ENCODE results near the gene TIMP2. TPM values are rescaled to one million over a fixed set of nuclear protein-coding genes. Genes with fewer than 3 reads are reported as not detected.

The TIMP2 gene
- total and polyA plus RNA-seq, 2 of the 13 experiments (the other 11 are each of a cell fraction or from before 2014, with no cell fraction given): 3.8 to 8.5 TPM

DNA sequence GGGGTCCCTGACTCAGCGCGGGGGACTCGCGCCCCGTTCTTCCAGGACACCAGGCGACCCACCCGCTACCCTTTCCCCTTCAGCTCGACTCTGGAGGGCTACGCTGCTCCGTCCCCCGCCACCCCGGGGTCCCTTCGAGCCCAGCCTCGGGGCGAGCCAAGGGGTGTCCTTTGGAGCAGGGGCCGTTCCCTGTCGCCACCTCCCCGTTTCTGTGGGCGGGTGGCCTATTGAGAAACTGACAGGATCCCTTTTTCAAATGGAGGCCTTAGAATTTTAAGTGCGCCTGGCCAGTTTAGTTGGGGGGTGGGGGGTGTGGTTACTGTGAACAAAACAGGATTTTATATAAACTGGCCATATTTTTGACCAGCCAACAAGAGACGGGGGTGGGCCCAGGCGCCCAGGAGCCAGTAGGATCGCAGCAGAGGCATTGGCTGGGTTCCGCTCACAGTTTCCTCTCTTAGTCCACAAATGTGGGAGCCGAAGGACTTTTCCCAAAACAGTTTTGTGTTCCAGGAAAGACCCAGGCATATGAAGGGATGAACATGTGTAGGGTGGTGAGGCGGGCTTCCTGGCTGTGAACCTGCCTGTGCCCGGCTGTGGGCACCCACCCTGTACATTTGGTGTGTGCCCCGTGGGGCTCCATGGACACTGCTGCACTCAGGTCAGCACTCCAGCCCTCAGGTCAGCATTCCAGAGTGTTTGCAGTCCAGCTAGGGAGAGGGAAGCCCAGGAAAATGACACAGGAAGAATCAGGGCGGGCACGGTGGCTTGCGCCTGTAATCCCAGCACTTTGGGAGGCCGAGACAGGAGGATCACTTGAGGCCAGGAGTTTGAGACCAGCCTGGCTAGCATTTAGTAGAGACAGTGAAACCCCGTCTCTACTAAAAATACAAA, 722 bp upstream of the TIMP2 start (continued):
- TF ChIP-seq ISX (CRISPR knock-in tag; conservative IDR thresholded peaks at IDR 0.05): no peak
- no peak for TF ChIP-seq ZNF446 (CRISPR knock-in tag; IDR thresholded peaks at IDR 0.05)
- no peak for TF ChIP-seq KLF13 (CRISPR knock-in tag; IDR thresholded peaks at IDR 0.05)
- TF ChIP-seq GPN1 (CRISPR knock-in tag; IDR thresholded peaks at IDR 0.05; ENCODE audit: borderline replicate concordance): no peak
- TF ChIP-seq, protein P1, sequence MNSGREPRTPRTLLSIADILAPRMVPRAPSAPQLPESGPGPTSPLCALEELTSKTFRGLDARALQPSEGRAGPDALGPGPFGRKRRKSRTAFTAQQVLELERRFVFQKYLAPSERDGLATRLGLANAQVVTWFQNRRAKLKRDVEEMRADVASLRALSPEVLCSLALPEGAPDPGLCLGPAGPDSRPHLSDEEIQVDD (CRISPR knock-in tag; IDR thresholded peaks at IDR 0.05; ENCODE audit: borderline replicate concordance): no peak
- no peak for TF ChIP-seq ZNF569 (CRISPR knock-in tag; IDR thresholded peaks at IDR 0.05; ENCODE audit: borderline replicate concordance)
- TF ChIP-seq, protein P2, sequence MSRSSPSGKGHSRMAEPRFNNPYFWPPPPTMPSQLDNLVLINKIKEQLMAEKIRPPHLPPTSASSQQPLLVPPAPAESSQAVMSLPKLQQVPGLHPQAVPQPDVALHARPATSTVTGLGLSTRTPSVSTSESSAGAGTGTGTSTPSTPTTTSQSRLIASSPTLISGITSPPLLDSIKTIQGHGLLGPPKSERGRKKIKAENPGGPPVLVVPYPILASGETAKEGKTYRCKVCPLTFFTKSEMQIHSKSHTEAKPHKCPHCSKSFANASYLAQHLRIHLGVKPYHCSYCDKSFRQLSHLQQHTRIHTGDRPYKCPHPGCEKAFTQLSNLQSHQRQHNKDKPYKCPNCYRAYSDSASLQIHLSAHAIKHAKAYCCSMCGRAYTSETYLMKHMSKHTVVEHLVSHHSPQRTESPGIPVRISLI (CRISPR knock-in tag; IDR thresholded peaks at IDR 0.05; ENCODE audit: borderline replicate concordance): no peak
- TF ChIP-seq ZFAT (CRISPR knock-in tag; conservative IDR thresholded peaks at IDR 0.05): no peak
- TF ChIP-seq ARNT2 (CRISPR knock-in tag; IDR thresholded peaks at IDR 0.05; ENCODE audit: low read depth): no peak
- TF ChIP-seq, protein P3, sequence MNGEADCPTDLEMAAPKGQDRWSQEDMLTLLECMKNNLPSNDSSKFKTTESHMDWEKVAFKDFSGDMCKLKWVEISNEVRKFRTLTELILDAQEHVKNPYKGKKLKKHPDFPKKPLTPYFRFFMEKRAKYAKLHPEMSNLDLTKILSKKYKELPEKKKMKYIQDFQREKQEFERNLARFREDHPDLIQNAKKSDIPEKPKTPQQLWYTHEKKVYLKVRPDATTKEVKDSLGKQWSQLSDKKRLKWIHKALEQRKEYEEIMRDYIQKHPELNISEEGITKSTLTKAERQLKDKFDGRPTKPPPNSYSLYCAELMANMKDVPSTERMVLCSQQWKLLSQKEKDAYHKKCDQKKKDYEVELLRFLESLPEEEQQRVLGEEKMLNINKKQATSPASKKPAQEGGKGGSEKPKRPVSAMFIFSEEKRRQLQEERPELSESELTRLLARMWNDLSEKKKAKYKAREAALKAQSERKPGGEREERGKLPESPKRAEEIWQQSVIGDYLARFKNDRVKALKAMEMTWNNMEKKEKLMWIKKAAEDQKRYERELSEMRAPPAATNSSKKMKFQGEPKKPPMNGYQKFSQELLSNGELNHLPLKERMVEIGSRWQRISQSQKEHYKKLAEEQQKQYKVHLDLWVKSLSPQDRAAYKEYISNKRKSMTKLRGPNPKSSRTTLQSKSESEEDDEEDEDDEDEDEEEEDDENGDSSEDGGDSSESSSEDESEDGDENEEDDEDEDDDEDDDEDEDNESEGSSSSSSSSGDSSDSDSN (CRISPR knock-in tag; IDR thresholded peaks at IDR 0.05): no peak
- TF ChIP-seq ZNF558 (CRISPR knock-in tag; IDR thresholded peaks at IDR 0.05; ENCODE audit: borderline replicate concordance): no peak
- no peak for TF ChIP-seq CREM (IDR thresholded peaks at IDR 0.05)
- no peak for TF ChIP-seq CREM (CRISPR knock-in tag; IDR thresholded peaks at IDR 0.05)
- no peak for TF ChIP-seq ZFP36L2 (CRISPR knock-in tag; IDR thresholded peaks at IDR 0.05)
- TF ChIP-seq NFYB (CRISPR knock-in tag; IDR thresholded peaks at IDR 0.05): 0 out of 2 replicates have a peak, but pooled peaks have one; percentile 51
- no peak for TF ChIP-seq ATF4 (CRISPR knock-in tag; IDR thresholded peaks at IDR 0.05)
- TF ChIP-seq ZNF326 (CRISPR knock-in tag; IDR thresholded peaks at IDR 0.05; ENCODE audit: borderline replicate concordance): no peak
- TF ChIP-seq, protein P4, sequence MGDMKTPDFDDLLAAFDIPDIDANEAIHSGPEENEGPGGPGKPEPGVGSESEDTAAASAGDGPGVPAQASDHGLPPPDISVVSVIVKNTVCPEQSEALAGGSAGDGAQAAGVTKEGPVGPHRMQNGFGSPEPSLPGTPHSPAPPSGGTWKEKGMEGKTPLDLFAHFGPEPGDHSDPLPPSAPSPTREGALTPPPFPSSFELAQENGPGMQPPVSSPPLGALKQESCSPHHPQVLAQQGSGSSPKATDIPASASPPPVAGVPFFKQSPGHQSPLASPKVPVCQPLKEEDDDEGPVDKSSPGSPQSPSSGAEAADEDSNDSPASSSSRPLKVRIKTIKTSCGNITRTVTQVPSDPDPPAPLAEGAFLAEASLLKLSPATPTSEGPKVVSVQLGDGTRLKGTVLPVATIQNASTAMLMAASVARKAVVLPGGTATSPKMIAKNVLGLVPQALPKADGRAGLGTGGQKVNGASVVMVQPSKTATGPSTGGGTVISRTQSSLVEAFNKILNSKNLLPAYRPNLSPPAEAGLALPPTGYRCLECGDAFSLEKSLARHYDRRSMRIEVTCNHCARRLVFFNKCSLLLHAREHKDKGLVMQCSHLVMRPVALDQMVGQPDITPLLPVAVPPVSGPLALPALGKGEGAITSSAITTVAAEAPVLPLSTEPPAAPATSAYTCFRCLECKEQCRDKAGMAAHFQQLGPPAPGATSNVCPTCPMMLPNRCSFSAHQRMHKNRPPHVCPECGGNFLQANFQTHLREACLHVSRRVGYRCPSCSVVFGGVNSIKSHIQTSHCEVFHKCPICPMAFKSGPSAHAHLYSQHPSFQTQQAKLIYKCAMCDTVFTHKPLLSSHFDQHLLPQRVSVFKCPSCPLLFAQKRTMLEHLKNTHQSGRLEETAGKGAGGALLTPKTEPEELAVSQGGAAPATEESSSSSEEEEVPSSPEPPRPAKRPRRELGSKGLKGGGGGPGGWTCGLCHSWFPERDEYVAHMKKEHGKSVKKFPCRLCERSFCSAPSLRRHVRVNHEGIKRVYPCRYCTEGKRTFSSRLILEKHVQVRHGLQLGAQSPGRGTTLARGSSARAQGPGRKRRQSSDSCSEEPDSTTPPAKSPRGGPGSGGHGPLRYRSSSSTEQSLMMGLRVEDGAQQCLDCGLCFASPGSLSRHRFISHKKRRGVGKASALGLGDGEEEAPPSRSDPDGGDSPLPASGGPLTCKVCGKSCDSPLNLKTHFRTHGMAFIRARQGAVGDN (CRISPR knock-in tag; IDR thresholded peaks at IDR 0.05): peak; percentile 77
- TF ChIP-seq KLF15 (CRISPR knock-in tag; IDR thresholded peaks at IDR 0.05; ENCODE audit: borderline replicate concordance): no peak
- no peak for TF ChIP-seq ZNF143 (CRISPR knock-in tag; IDR thresholded peaks at IDR 0.05)
- TF ChIP-seq FOSL2 (CRISPR knock-in tag; IDR thresholded peaks at IDR 0.05): no peak
